ENCODE results near the gene LIFR.

LIFR gene

GRCh38 chr5:38515092-38515491 lies 41.4 kb downstream of the LIFR start:
- Histone ChIP-seq H3K79me1 (ENCODE audit: low read length) (no peaks in the 10 kb centered on the region), H3K9ac (ENCODE audit: low read length) (no peak overlapping the region)

GRCh38 chr5:38509185-38509584 lies 47.3 kb downstream of the LIFR start:
- Histone ChIP-seq H3K4me1 (ENCODE audit: control insufficient read depth in 1 of 2, insufficient read depth in 2 of 2, low read length in 2 of 2) (no peaks in the 10 kb centered on the region), H3K36me3 (ENCODE audit: control insufficient read depth in 1 of 2, insufficient read depth in 2 of 2, low read length in 2 of 2) (peaks cover 1 to 6% of the 10 kb centered on the region in 2 experiments), H4K8ac (ENCODE audit: low read depth, low read length) (no peak overlapping the region), H3K4me3 (ENCODE audit: low read depth, low read length) (no peak overlapping the region), H3K79me2 (ENCODE audit: control insufficient read depth, insufficient read depth, low read length, poor library complexity) (no peaks in the 10 kb centered on the region), H2AK5ac (ENCODE audit: low read length) (no peak overlapping the region), H3K4ac (ENCODE audit: low read depth, low read length) (no peak overlapping the region), H3K9me3 (ENCODE audit: insufficient read depth, low read depth, low read length) (no peaks in the 10 kb centered on the region), H2BK120ac (ENCODE audit: insufficient read depth, low read length, poor library complexity) (no peak overlapping the region), H4K12ac (ENCODE audit: low read depth, low read length) (no peak overlapping the region), H2AFZ (ENCODE audit: insufficient read depth, low read length, poor library complexity) (no peak overlapping the region), H3K18ac (ENCODE audit: low read length) (no peak overlapping the region), H2BK12ac (ENCODE audit: low read length) (no peak overlapping the region), H3K23ac (ENCODE audit: low read length) (no peak overlapping the region), H4K91ac (ENCODE audit: low read depth, low read length) (no peak overlapping the region), H3K4me2 (ENCODE audit: low read length) (no peak overlapping the region), H3K27ac (ENCODE audit: low read depth, low read length) (no peak overlapping the region), H3K14ac (ENCODE audit: low read length) (no peak overlapping the region), H3K9ac (ENCODE audit: low read length) (no peak overlapping the region), H2BK5ac (ENCODE audit: low read depth, low read length, poor library complexity) (no peak overlapping the region), H3K79me1 (ENCODE audit: low read length) (no peaks in the 10 kb centered on the region), H3K27me3 (ENCODE audit: insufficient read depth, low read length) (no peaks in the 10 kb centered on the region)
- DNase-seq, result no peak
- no CpG with 5 or more reads among the region's 5 CpGs for WGBS (ENCODE audit: extremely low coverage, insufficient coverage, insufficient read length)

More at GRCh38 chr5:38515092-38515491, 41.4 kb downstream of the LIFR start:
- Histone ChIP-seq H4K12ac (ENCODE audit: low read depth, low read length) (no peak overlapping the region), H3K14ac (ENCODE audit: low read length) (no peak overlapping the region), H3K4ac (ENCODE audit: low read depth, low read length) (no peak overlapping the region), H3K9me3 (ENCODE audit: insufficient read depth, low read depth, low read length) (no peaks in the 10 kb centered on the region), H4K91ac (ENCODE audit: low read depth, low read length) (no peak overlapping the region), H3K4me1 (ENCODE audit: control insufficient read depth in 1 of 2, insufficient read depth in 2 of 2, low read length in 2 of 2) (no peaks in the 10 kb centered on the region), H2BK120ac (ENCODE audit: insufficient read depth, low read length, poor library complexity) (no peak overlapping the region), H2AK5ac (ENCODE audit: low read length) (no peak overlapping the region), H2BK12ac (ENCODE audit: low read length) (no peak overlapping the region), H4K8ac (ENCODE audit: low read depth, low read length) (no peak overlapping the region), H3K23ac (ENCODE audit: low read length) (no peak overlapping the region), H3K79me2 (ENCODE audit: control insufficient read depth, insufficient read depth, low read length, poor library complexity) (no peaks in the 10 kb centered on the region), H3K4me3 (ENCODE audit: low read depth, low read length) (no peak overlapping the region), H2AFZ (ENCODE audit: insufficient read depth, low read length, poor library complexity) (no peak overlapping the region), H3K27me3 (ENCODE audit: insufficient read depth, low read length) (no peaks in the 10 kb centered on the region), H3K18ac (ENCODE audit: low read length) (no peak overlapping the region), H2BK5ac (ENCODE audit: low read depth, low read length, poor library complexity) (no peak overlapping the region), H3K4me2 (ENCODE audit: low read length) (no peak overlapping the region), H3K27ac (ENCODE audit: low read depth, low read length) (no peak overlapping the region), H3K36me3 (ENCODE audit: control insufficient read depth in 1 of 2, insufficient read depth in 2 of 2, low read length in 2 of 2) (peaks cover 1 to 3% of the 10 kb centered on the region in 2 experiments)
- DNase-seq, result no peak
- no CpG with 5 or more reads among the region's 3 CpGs for WGBS (ENCODE audit: extremely low coverage, insufficient coverage, insufficient read length)

- Histone ChIP-seq H3K14ac (ENCODE audit: low read length) (no peak overlapping the region), H3K36me3 (ENCODE audit: control insufficient read depth in 1 of 2, insufficient read depth in 2 of 2, low read length in 2 of 2) (peaks cover 3% of the 10 kb centered on the region in 2 experiments), H2AFZ (ENCODE audit: insufficient read depth, low read length, poor library complexity) (no peak overlapping the region), H3K23ac (ENCODE audit: low read length) (no peak overlapping the region), H4K91ac (ENCODE audit: low read depth, low read length) (no peak overlapping the region), H4K8ac (ENCODE audit: low read depth, low read length) (no peak overlapping the region), H2BK12ac (ENCODE audit: low read length) (no peak overlapping the region), H3K18ac (ENCODE audit: low read length) (no peak overlapping the region), H4K12ac (ENCODE audit: low read depth, low read length) (no peak overlapping the region), H3K4me1 (ENCODE audit: control insufficient read depth in 1 of 2, insufficient read depth in 2 of 2, low read length in 2 of 2) (no peaks in the 10 kb centered on the region), H2AK5ac (ENCODE audit: low read length) (no peak overlapping the region), H2BK5ac (ENCODE audit: low read depth, low read length, poor library complexity) (no peak overlapping the region), H3K27ac (ENCODE audit: low read depth, low read length) (no peak overlapping the region), H3K79me1 (ENCODE audit: low read length) (no peaks in the 10 kb centered on the region), H3K4me3 (ENCODE audit: low read depth, low read length) (no peak overlapping the region), H3K9me3 (ENCODE audit: insufficient read depth, low read depth, low read length) (no peaks in the 10 kb centered on the region), H3K27me3 (ENCODE audit: insufficient read depth, low read length) (no peaks in the 10 kb centered on the region), H3K9ac (ENCODE audit: low read length) (no peak overlapping the region), H3K4ac (ENCODE audit: low read depth, low read length) (no peak overlapping the region), H2BK120ac (ENCODE audit: insufficient read depth, low read length, poor library complexity) (no peak overlapping the region), H3K79me2 (ENCODE audit: control insufficient read depth, insufficient read depth, low read length, poor library complexity) (no peaks in the 10 kb centered on the region), H3K4me2 (ENCODE audit: low read length) (no peak overlapping the region)
- no peak for DNase-seq
- whole genome bisulfite sequencing (ENCODE audit: extremely low coverage, insufficient coverage, insufficient read length), result no CpG with 5 or more reads among the region's 3 CpGs
Observed at GRCh38 chr5:38506302-38506701, 50.1 kb downstream of the LIFR start.

GRCh38 chr5:38500573-38501260 lies 55.7 kb downstream of the LIFR start:
- Histone ChIP-seq H2AK5ac (ENCODE audit: low read length) (no peak overlapping the region), H3K79me2 (ENCODE audit: control insufficient read depth, insufficient read depth, low read length, poor library complexity) (no peaks in the 10 kb centered on the region), H3K4me1 (ENCODE audit: control insufficient read depth in 1 of 2, insufficient read depth in 2 of 2, low read length in 2 of 2) (no peaks in the 10 kb centered on the region), H4K91ac (ENCODE audit: low read depth, low read length) (no peak overlapping the region), H3K27me3 (ENCODE audit: insufficient read depth, low read length) (no peaks in the 10 kb centered on the region), H3K36me3 (ENCODE audit: control insufficient read depth in 1 of 2, insufficient read depth in 2 of 2, low read length in 2 of 2) (peaks cover 1 to 8% of the 10 kb centered on the region in 2 experiments), H3K18ac (ENCODE audit: low read length) (no peak overlapping the region), H2BK5ac (ENCODE audit: low read depth, low read length, poor library complexity) (no peak overlapping the region), H2BK120ac (ENCODE audit: insufficient read depth, low read length, poor library complexity) (no peak overlapping the region), H4K12ac (ENCODE audit: low read depth, low read length) (no peak overlapping the region), H3K23ac (ENCODE audit: low read length) (no peak overlapping the region), H3K4me3 (ENCODE audit: low read depth, low read length) (no peak overlapping the region), H3K9ac (ENCODE audit: low read length) (no peak overlapping the region), H3K14ac (ENCODE audit: low read length) (no peak overlapping the region), H3K79me1 (ENCODE audit: low read length) (no peaks in the 10 kb centered on the region), H2BK12ac (ENCODE audit: low read length) (no peak overlapping the region), H3K27ac (ENCODE audit: low read depth, low read length) (no peak overlapping the region), H2AFZ (ENCODE audit: insufficient read depth, low read length, poor library complexity) (no peak overlapping the region), H3K4me2 (ENCODE audit: low read length) (no peak overlapping the region), H3K9me3 (ENCODE audit: insufficient read depth, low read depth, low read length) (no peaks in the 10 kb centered on the region), H4K8ac (ENCODE audit: low read depth, low read length) (no peak overlapping the region), H3K4ac (ENCODE audit: low read depth, low read length) (no peak overlapping the region)
- no CpG with 5 or more reads among the region's 4 CpGs for WGBS (ENCODE audit: extremely low coverage, insufficient coverage, insufficient read length)
- no peak for DNase-seq
